COLO668 (cell line): Measurements from ENCODE around the gene YWHAH.

ENCODE experiments used
- DNase-seq: peaks from one replicate; lab custom pipeline; 2025; ENCODE audit not compliant: unreplicated experiment; lab: John Stamatoyannopoulos, UW

The YWHAH gene

DNA sequence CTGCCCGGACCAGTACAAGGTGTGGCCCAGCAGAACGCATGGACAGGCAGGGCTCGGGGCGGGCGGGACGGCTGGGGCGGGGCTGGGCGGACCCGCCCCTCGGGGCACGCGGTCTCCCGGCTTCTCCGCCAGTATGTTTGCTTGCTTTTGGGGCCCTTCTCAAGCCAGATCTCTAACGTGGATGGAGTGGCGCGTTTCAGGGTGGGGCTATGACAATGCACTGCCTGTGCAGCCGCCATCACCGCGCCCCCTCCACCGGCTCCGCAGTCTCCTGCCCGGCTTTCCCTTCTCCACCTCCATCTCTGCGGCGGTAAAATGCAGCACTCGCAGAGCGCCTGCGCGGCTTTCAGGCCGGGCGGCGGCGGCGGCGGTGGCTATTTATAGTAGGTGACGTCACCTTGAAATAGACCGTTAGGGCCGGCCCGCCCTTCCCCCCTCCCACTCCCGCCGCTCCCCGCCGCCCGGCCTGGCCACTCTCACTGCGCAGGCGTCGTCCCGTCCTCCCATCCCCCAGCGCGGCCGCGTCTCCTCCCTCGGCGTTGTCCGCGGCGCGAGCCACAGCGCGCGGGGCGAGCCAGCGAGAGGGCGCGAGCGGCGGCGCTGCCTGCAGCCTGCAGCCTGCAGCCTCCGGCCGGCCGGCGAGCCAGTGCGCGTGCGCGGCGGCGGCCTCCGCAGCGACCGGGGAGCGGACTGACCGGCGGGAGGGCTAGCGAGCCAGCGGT, at the start of gene YWHAH:
Gene YWHAH (plus strand): TSS at position 558 of the 722 bp plus-strand sequence. CDS start 199 bp downstream, outside the sequence.
- DNase-seq: peak; percentile 97

DNA sequence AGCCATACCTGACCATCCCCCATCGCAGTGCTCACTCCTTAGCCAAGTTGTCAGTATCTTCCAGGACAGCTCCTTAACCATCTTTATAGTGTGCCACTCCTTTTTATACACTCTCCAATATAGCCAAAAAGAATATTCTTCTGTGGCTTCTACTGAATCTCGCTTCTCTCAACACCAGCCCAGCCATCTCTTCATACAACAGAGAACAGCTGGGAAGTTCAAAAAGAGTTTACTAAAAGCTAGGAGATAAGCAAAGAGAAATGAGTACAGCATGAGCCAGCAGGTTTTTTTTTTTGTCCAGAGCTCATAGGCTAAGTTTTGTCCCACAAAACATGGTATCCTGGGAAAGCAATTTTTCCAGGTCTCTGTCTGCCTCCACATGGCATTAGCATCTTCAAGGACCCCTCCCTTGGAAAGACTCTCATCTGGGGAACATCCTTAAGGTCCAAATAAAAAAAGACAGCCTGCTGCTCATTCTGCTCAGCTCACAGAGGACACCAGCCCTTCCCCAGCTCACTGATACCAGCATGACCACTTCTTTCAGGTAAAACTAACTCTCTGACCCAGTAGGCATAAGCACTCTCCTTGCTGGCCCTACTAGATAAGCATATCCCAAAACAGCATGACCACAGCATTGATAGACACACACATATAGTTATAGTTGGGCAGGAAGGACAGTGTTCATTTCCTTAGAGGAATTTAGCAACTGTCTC, 48.8 kb upstream of the YWHAH start:
- DNase-seq: no peak

- DNase-seq: no peak
Observed at GRCh38 chr22:31896472-31896871, 47.9 kb upstream of the YWHAH start.

DNA sequence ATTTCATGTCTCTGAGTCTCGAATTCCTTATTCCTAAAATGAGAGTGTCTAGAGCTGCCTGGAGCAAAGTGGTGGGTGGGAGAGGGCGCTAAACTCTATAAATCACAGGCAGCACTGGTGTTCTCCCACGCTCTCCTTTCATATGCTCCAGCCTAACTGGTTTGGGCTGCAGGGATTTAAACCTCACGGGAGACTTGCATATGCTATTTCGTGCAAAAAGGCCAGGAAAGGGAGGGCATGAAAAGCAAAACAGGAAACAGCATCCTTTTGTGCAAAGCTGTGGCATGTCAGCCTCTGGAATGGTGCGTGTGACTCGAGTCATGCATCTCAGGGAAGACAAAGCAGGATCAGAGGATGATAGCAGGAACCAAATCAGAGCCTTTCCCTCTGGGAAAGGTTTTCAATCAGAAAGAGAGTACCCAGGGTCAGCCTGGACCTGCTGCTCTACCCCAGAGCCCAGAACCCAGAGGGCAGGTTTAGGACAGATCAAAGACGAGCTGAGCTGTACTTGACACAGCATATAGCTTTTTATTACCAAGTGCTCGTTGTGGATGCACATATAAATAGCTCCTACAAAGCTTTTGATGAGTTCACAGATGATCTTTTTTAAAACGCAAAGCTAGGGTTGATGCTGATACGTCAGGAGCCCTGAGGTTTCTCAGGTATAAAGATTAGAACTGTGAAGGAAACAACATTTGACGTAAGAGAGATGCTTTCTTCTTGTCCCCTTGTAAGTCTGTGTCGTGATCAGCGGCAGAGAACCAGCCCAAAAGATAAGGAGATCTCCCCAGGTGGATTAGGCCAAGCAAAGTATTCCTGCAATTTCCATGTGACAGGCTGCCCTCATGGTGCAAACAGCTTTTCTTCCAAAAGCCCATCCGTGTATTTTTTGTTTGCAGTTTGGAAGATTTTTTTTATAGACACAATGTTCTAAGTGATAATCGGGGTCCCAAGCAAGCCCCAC, 46.2 kb upstream of the YWHAH start:
- DNase-seq: no peak

- DNase-seq: no peak
Observed at GRCh38 chr22:31898926-31899325, 45.4 kb upstream of the YWHAH start.

DNA sequence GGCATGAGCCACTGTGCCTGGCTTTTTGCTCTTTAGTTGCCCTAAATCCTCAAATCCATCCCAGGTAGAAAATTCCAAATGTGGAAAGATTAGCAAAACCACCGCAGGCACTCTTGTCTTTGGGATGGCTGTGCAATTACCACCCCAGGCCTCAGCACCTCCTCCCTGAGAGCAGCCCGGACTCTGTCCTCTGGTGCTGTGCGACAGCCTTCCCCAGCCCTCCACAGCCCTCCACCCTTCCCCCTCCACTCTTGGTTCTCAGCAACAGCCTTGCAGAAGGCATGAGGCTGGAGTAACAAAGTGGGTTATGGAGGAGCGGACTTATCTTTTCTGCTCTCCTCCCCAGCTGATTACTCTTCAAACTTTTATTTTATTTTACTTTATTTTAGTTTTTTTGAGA, 44.7 kb upstream of the YWHAH start:
- DNase-seq: no peak

DNA sequence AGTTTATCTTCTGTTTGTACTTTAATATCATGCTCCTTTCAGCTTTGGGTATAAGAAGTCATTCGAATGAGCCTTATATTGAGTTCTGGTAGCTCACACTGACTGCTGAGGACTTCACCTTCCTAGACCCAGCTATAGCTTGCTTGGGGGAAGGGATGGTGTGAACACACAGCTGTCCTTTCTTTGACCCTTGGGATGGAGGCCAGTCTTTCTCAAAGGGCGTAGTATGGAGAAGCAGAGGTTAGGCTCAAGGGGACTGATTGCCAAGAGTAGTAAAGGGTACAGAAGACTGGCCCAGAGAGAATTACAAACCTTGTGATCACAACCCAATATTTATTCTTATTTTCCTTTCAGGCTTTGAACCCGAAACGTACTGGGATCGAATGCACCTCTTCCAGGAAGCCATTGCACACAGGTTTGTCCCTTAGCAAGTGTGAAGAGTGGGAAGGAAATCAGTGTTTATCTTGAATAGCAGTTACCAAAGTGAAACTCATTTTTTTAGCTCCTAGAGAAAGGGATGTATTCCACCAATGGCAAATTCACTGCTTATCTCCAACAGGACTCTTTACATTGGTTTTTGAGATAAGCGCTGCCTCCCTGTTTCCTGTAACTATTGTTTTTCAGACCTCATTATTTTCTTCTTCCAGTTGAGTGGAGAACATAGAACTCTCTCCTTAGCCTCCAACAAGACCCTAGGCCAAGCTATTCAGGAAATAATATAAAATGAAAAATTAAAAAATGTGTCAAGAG, 42.8 kb upstream of the YWHAH start:
- no peak for DNase-seq

DNA sequence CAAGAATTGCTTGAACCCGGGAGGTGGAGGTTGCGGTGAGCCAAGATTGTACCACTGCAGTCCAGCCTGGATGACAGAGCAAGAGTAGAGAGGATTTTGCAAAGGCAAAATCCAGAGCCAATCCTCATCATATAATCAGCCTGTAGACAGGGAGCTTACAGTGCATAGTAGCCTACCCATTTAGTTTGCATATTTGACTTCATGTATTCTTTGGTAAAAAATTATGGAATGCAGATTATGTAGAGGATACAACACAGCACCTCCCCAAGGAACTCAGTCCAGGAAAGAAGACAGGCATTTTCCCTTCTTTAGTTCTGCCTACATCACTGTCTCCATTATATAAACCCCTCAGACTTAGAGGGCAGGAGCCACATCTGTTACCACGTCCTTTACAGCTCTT, 39.7 kb upstream of the YWHAH start:
- DNase-seq: no peak

DNA sequence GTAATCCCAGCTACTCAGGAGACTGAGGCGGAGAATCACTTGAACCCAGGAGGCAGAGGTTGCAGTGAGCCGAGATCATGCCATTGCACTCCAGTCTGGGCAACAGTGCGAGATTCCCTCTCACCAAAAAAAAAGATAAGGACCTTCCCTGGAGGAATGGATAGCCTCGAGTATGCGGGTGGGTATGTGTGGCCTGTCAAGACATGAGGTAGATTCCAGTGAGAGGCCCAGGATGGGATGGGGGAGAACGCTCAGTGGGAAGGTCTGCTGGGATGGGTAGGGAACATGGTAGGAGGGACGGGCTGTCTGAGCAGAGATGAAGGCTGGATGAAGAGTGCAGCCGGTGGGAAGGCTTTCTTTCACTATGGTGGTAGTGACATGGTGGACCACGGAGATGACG, 39.0 kb upstream of the YWHAH start:
- DNase-seq: no peak

DNA sequence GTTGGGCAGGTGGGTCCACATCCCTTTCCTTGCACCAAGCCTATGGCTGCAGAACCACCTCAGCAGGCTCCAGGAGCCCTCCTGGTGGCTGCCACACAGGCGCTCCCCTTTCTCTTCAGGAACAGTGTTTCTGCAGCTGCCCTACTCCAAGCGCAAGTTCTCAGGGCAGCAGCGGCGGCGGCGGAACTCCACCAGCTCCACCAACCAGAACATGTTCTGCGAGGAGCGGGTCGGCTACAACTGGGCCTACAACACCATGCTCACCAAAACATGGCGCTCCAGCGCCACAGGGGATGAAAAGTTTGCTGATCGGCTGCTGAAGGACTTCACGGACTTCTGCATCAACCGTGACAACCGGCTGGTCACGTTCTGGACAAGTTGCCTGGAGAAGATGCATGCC, 38.2 kb upstream of the YWHAH start:
- DNase-seq: no peak

DNA sequence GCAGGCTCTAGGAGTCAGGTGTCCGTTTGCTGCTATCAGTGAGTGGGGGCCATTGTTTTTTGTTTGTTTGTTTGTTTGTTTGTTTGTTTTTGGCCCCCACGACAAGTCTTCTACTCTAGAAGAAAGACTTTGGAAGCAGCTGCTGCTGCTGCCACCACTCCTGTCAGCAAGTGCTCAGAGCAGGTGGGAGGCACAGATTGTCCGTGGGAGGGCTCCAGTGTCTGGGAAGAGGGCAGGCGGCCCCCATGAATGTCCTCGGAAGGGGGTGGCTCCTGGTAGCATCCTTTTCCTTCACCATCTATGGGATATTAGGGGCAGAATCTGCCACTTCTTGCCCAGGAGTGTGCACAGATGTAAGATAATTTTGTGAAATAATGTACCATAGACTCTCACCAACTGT, 37.8 kb upstream of the YWHAH start:
- DNase-seq: no peak

GRCh38 chr22:31909977-31910376, 34.4 kb upstream of the YWHAH start:
- no peak for DNase-seq

- DNase-seq: no peak
Observed at GRCh38 chr22:31911565-31912406, 32.5 kb upstream of the YWHAH start.

- DNase-seq: no peak
Observed at GRCh38 chr22:31912407-31912743, 32.0 kb upstream of the YWHAH start.

GRCh38 chr22:31915586-31915985, 28.7 kb upstream of the YWHAH start:
- no peak for DNase-seq

DNA sequence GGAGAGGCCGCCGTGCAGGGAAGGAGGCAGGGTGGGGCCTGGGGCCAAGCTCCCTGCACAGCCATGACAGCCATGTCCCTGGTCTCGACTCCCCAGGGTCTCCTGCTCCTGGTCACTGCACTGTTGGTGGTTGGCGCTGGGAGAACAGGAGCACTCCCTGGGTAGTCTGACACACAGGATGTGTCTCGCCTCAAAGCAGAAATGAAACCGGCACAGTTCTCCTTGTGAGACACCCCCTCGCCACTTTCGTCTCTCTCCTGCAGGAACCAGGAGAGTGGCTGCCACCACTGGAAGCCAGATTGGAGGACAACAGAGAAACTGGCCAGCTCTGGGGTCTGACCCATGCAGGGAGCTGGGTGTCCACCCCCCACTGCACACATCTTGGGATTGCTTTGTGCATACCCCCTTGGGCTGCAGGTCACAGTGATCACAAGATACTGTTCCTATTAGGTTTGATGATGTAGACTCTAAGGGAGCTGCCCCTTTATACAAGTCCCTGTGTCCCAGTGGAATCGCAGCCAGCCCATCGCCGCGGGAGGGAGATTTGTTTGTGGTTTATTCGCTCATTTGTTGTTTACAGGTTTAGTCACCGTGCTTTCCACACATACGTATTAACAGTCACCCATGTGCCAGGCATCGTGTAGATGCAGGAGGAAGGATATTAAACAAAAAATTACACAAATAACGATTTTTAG, 27.0 kb upstream of the YWHAH start:
- no peak for DNase-seq

GRCh38 chr22:31919730-31920129, 24.6 kb upstream of the YWHAH start:
- no peak for DNase-seq

DNA sequence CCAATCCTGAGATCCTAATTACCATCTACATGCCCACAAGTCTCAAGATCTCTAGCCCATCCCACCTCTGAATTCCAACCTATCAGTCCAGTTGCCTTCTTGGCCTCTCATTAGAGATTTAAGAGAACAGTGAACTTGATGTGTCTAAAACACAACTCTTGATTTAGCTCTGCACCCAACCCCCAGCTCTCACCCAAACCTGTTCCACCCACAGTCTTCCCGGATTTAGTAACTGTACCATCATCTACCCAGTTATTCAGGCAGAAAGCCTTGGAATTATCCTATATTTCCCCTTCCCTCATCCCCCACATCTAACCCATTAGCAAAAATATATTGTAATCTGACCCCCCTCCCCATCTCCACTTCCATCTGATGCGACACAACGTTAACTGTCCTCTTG, 24.0 kb upstream of the YWHAH start:
- DNase-seq: no peak

- no peak for DNase-seq
Observed at GRCh38 chr22:31921106-31921505, 23.2 kb upstream of the YWHAH start.
